Ishikawa (cell line): Measurements from ENCODE around the gene PEX11B.

Experiments
- CEBPB ChIP-seq: IDR thresholded peaks from 2 replicates; pipeline ENCODE4 v1.6.1; 2012
- CREB1 ChIP-seq: IDR thresholded peaks from 2 replicates; pipeline ENCODE4 v1.6.1; 2012; ENCODE audit warnings: low read depth
- EGR1 ChIP-seq: IDR thresholded peaks from 2 replicates; pipeline ENCODE4 v1.6.1; 2012
- EP300 ChIP-seq: IDR thresholded peaks from 2 replicates; pipeline ENCODE4 v1.6.1; 2012; ENCODE audit warnings: borderline replicate concordance
- FOXM1 ChIP-seq: IDR thresholded peaks from 2 replicates; pipeline ENCODE4 v1.6.1; 2012; ENCODE audit warnings: low read depth, borderline replicate concordance
- NFIC ChIP-seq: IDR thresholded peaks from 2 replicates; pipeline ENCODE4 v1.6.1; 2012
- RAD21 ChIP-seq: IDR thresholded peaks from 2 replicates; pipeline ENCODE4 v1.6.1; 2012; ENCODE audit warnings: low read depth
- REST ChIP-seq: IDR thresholded peaks from 2 replicates; pipeline ENCODE4 v1.6.1; 2012; ENCODE audit warnings: low read depth, mild to moderate bottlenecking
- TAF1 ChIP-seq: IDR thresholded peaks from 2 replicates; pipeline ENCODE4 v1.6.1; 2012; ENCODE audit warnings: low read depth, mild to moderate bottlenecking
- TCF12 ChIP-seq: IDR thresholded peaks from 2 replicates; pipeline ENCODE4 v1.6.1; 2012; ENCODE audit warnings: low read depth
- TEAD4 ChIP-seq: IDR thresholded peaks from 2 replicates; pipeline ENCODE4 v1.6.1; 2012
- USF1 ChIP-seq: IDR thresholded peaks from 2 replicates; pipeline ENCODE4 v1.6.1; 2012
- YY1 ChIP-seq: IDR thresholded peaks from 2 replicates; pipeline ENCODE4 v1.6.1; 2012; ENCODE audit warnings: low read depth
- ZBTB7A ChIP-seq: IDR thresholded peaks from 2 replicates; pipeline ENCODE4 v1.6.1; 2012; ENCODE audit warnings: low read depth
- TF ChIP-seq, protein P1 (sequence below): IDR thresholded peaks from 2 replicates; pipeline ENCODE4 v1.6.1; 2012

PEX11B gene

DNA sequence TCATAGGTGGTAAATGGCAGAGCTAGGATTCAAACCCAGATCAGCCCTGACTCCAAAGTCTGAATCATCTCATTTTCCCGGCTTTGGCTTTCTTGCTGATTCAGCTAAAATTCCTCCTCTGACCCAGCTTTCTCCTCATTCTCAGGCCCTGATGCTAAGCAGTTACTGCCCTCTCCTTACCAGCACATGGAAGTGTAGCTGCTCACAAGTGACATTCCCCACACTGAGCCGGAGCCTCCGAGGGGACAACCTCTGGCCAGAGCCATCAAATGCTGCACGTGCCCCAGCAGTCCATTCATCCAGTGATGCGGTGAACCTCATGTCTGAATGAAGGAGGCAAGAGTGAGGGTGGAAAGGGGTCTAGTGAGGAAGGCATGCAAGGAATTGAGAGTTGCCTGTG, 19.8 kb downstream of the PEX11B start:
- no peak for TF ChIP-seq TEAD4
- TF ChIP-seq REST, result no peak
- no peak for TF ChIP-seq EP300
- TF ChIP-seq EGR1, result no peak
- TF ChIP-seq CREB1, result no peak
- TF ChIP-seq USF1, result no peak
- no peak for TF ChIP-seq ZBTB7A
- no peak for TF ChIP-seq FOXM1
- no peak for TF ChIP-seq RAD21
- TF ChIP-seq YY1, result no peak
- TF ChIP-seq, protein P1, sequence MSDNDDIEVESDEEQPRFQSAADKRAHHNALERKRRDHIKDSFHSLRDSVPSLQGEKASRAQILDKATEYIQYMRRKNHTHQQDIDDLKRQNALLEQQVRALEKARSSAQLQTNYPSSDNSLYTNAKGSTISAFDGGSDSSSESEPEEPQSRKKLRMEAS, result no peak
- no peak for TF ChIP-seq CEBPB
- TF ChIP-seq TCF12, result no peak
- no peak for TF ChIP-seq NFIC
- TF ChIP-seq TAF1, result no peak

DNA sequence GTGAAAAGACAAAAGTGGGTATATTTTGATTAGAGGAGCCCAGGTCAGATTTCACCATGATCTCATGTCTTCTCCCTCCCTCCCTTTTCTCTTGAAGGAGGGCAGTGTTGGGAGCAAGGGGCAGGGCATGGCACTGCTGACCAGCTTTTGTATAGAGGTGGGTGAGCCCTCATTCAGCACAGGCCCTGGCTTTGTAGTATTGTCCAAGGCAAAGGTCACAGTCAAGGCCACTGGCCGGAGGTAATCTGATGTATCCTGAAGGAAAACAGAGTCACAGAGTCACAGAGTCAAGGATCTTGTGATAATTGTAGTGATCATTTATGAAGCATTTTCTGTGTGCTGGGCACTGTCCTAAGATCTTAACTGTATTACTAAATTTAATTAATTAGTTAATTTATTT, 20.5 kb downstream of the PEX11B start:
- no peak for TF ChIP-seq CEBPB
- TF ChIP-seq YY1, result no peak
- TF ChIP-seq RAD21, result no peak

- no peak for TF ChIP-seq EP300
- no peak for TF ChIP-seq TEAD4
- TF ChIP-seq TAF1, result no peak
- no peak for TF ChIP-seq NFIC
- TF ChIP-seq, protein P1, result no peak
- TF ChIP-seq EGR1, result no peak
- TF ChIP-seq REST, result no peak
- no peak for TF ChIP-seq CEBPB
- no peak for TF ChIP-seq ZBTB7A
- no peak for TF ChIP-seq TCF12
- no peak for TF ChIP-seq USF1
- TF ChIP-seq CREB1, result no peak
- no peak for TF ChIP-seq YY1
- no peak for TF ChIP-seq FOXM1
- no peak for TF ChIP-seq RAD21
Observed at GRCh38 chr1:145895471-145895870, 23.0 kb downstream of the PEX11B start.

- TF ChIP-seq CREB1 (no peak), RAD21 (no peak), TAF1 (no peak), TCF12 (no peak), EP300 (no peak), USF1 (no peak), EGR1 (no peak), REST (no peak), ZBTB7A (no peak), YY1 (no peak), CEBPB (no peak), NFIC (no peak), FOXM1 (no peak), TEAD4 (no peak)
- TF ChIP-seq, protein P1, result no peak
Observed at GRCh38 chr1:145893306-145894055, 25.0 kb downstream of the PEX11B start.
